ENCODE results near the gene SLC22A7.

The SLC22A7 gene

GRCh38 chr6:43258807-43259686 lies 39.0 kb upstream of the SLC22A7 start:
- ChIA-PET CTCF (interaction anchor here (1.1 kb wide), 1 partner anchor 30 kb away, joined by 3 read pairs; the partner anchor contains the start of gene DNPH1), POLR2A (ENCODE audit: low non-redundant PET) (no interaction called here)
- no peak for TF ChIP-seq CTCF (conservative IDR thresholded peaks at IDR 0.05; ENCODE audit: low read depth)
- DNase-seq (ENCODE audit: low spot score), result no peak
- no peak overlapping the region for H3K27ac ChIP-seq

GRCh38 chr6:43260791-43261190 lies 37.3 kb upstream of the SLC22A7 start:
- POLR2A ChIA-PET (ENCODE audit: low non-redundant PET), result no interaction called here
- no peak for TF ChIP-seq CTCF (conservative IDR thresholded peaks at IDR 0.05; ENCODE audit: low read depth)
- DNase-seq (ENCODE audit: low spot score), result no peak
- CTCF ChIA-PET, result no interaction called here
- no peak overlapping the region for H3K27ac ChIP-seq

- ChIA-PET POLR2A (ENCODE audit: low non-redundant PET) (no interaction called here), CTCF (no interaction called here)
- TF ChIP-seq CTCF (conservative IDR thresholded peaks at IDR 0.05; ENCODE audit: low read depth), result no peak
- no peak overlapping the region for H3K27ac ChIP-seq
- DNase-seq (ENCODE audit: low spot score), result no peak
Measured at GRCh38 chr6:43261198-43261597, 36.9 kb upstream of the SLC22A7 start.

GRCh38 chr6:43262000-43262779 lies 35.9 kb upstream of the SLC22A7 start:
- ChIA-PET CTCF (interaction anchor here (2.2 to 3.3 kb wide), 2 partner anchors 72 to 245 kb away, joined by 16 to 18 read pairs; no protein-coding TSS in a partner anchor), POLR2A (ENCODE audit: low non-redundant PET) (no interaction called here)
- no peak overlapping the region for H3K27ac ChIP-seq
- no peak for DNase-seq (ENCODE audit: low spot score)
- no peak for TF ChIP-seq CTCF (conservative IDR thresholded peaks at IDR 0.05; ENCODE audit: low read depth)

- TF ChIP-seq CTCF (conservative IDR thresholded peaks at IDR 0.05; ENCODE audit: low read depth), result no peak
- DNase-seq (ENCODE audit: low spot score), result no peak
- no peak overlapping the region for H3K27ac ChIP-seq
- ChIA-PET POLR2A (ENCODE audit: low non-redundant PET) (no interaction called here), CTCF (interaction anchor here (0.7 to 3.3 kb wide), 6 partner anchors 14 to 244 kb away, joined by 3 to 18 read pairs (median 6); partner anchors contain the start of gene DNPH1)
Measured at GRCh38 chr6:43262780-43263313, 35.2 kb upstream of the SLC22A7 start.
